OCI-LY7 (cell line): Measurements from ENCODE around the gene PAXX. TPM values are rescaled to one million over a fixed set of nuclear protein-coding genes. Genes with fewer than 3 reads are reported as not detected.

ENCODE experiments used
- BruUV-seq: library from RNA; stranded (reverse); fragments of 400-500 nt; replicated peaks from 2 replicates; lab custom pipeline; 2021; lab: Mats Ljungman, UMichigan
- CTCF ChIA-PET: fragments of 300-600 bp; sonication (Branson Sonifier 250); formaldehyde crosslinking; loops from one replicate; lab custom pipeline; 2022; ENCODE audit warnings: antibody characterized with exemption; ENCODE audit not compliant: unreplicated experiment; lab: Charles Lee
- POLR2A ChIA-PET: fragments of 300-600 bp; sonication (Branson Sonifier 250); formaldehyde crosslinking; loops from one replicate; lab custom pipeline; 2022; ENCODE audit warnings: antibody characterized with exemption; lab: Charles Lee
- DNase-seq: peaks from one replicate; pipeline ENCODE4 v3.0.0-alpha.2; 2015; ENCODE audit warnings: low spot score
- H2AFZ ChIP-seq: fragments of 200-600 bp; sonication (generic), shearing (Covaris generic); 2 replicates; pipeline ENCODE4 v1.6.1; 2014; ENCODE audit warnings: mild to moderate bottlenecking, antibody characterized with exemption, low read length, moderate library complexity
- H3K27ac ChIP-seq: fragments of 200-600 bp; sonication (generic); 2 replicates; pipeline ENCODE4 v1.5.1; 2014; ENCODE audit warnings: mixed run types, low read depth, mild to moderate bottlenecking, moderate library complexity, low read length, inconsistent platforms; ENCODE audit not compliant: poor library complexity, severe bottlenecking
- H3K36me3 ChIP-seq: fragments of 200-600 bp; sonication (generic); 2 replicates; pipeline ENCODE4 v1.6.1; 2014; ENCODE audit warnings: mild to moderate bottlenecking, antibody characterized with exemption, low read length, moderate library complexity, mixed read lengths; ENCODE audit not compliant: insufficient read depth
- H3K4me1 ChIP-seq: fragments of 200-600 bp; sonication (generic); 2 replicates; pipeline ENCODE4 v1.5.1; 2014; ENCODE audit warnings: mild to moderate bottlenecking, low read length; ENCODE audit not compliant: insufficient read depth, poor library complexity, severe bottlenecking
- H3K4me2 ChIP-seq: fragments of 200-600 bp; sonication (generic); 2 replicates; pipeline ENCODE4 v1.6.1; 2014; ENCODE audit warnings: mild to moderate bottlenecking, low read length
- H3K4me3 ChIP-seq: fragments of 200-600 bp; sonication (generic); 2 replicates; pipeline ENCODE4 v1.5.1; 2014; ENCODE audit warnings: mild to moderate bottlenecking, low read depth, low read length; ENCODE audit not compliant: poor library complexity, severe bottlenecking
- H3K79me2 ChIP-seq: fragments of 200-600 bp; sonication (generic); 2 replicates; pipeline ENCODE4 v1.6.1; 2016; ENCODE audit warnings: low read depth, mild to moderate bottlenecking, low read length, moderate library complexity, mixed read lengths; ENCODE audit not compliant: insufficient read depth
- H3K9me2 ChIP-seq: fragments of 200-600 bp; sonication (generic); 2 replicates; pipeline ENCODE4 v1.6.1; 2016; ENCODE audit warnings: mild to moderate bottlenecking, low read length, mixed read lengths; ENCODE audit not compliant: insufficient read depth
- H3K9me3 ChIP-seq: fragments of 200-600 bp; sonication (generic); 2 replicates; pipeline ENCODE4 v1.6.1; 2014; ENCODE audit warnings: mild to moderate bottlenecking, mixed run types, low read length, mixed read lengths
- H4K20me1 ChIP-seq: fragments of 200-600 bp; sonication (generic); 2 replicates; pipeline ENCODE4 v1.6.1; 2014; ENCODE audit warnings: mild to moderate bottlenecking, antibody characterized with exemption, low read length, moderate library complexity, mixed read lengths; ENCODE audit not compliant: insufficient read depth
- EZH2phosphoT487 ChIP-seq: fragments of 200-600 bp; sonication (generic); IDR thresholded peaks from 2 replicates; pipeline ENCODE4 v1.6.1; 2018; ENCODE audit warnings: low read depth, borderline replicate concordance, mild to moderate bottlenecking, mixed run types, antibody characterized with exemption, low read length, moderate library complexity, mixed read lengths
- intact Hi-C: fragments of 100-400 bp; cut with micrococcal nuclease; formaldehyde crosslinking; loops from one replicate; pipeline ENCODE4 v1.10.0; 2022; ENCODE audit not compliant: unreplicated experiment
- total RNA-seq, 2 experiments: library from RNA; depleted of rRNA in 1 of 2; stranded (reverse); fragments of >200 nt in 1 of 2; shearing (Covaris generic) in 1 of 2; gene quantifications; 2 replicates each; pipeline ENCODE4 v1.2.3, GENCODE V29; 2014 to 2022
- TF ChIP-seq, protein P1 (sequence below): fragments of 200-600 bp; sonication (generic); conservative IDR thresholded peaks from 2 replicates; pipeline ENCODE4 v1.5.1; 2014; ENCODE audit warnings: mild to moderate bottlenecking, antibody characterized with exemption, low read length, moderate library complexity, mixed read lengths

The PAXX gene
- total RNA-seq, 2 experiments from 2014 or later = 45.7 to 63.5 TPM

DNA sequence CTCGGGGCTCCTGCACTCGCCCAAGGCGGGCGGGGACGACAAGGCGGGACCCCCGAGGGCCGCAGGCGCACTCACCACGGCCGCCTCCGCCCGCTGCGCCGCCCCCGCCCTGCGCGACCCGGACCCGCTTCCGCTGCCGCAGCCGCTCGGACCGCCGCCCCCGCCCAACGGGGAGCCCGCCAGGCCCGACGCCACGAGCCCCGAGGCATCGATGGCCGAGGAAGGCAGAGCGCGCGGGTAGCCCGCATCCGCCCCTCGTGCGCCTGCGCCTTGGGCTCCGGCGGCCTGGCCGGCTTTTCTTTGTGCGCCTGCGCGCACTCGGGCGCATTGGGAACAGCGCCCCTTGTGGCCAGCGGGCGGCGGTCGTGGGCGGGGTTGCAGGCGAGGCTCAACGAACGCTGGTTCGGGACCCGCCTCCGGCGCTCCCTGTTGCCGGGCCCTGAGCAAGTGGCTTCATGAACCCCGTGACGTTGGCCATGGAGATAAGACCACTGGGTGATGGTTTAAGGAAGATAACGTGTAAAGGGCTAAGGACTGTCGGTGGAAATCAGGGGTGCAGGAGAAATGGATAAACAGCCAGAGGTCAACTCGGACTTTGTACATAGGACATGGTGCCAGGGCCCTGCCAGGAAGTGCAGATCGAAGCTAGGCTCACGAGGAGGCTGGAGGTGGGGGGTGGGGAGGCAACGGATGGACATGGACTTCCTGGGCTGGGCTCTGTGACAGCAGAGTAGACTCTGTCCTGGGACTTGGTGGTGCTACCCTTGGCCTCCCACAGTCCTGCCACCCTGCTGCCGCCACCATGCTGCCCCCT, 47.5 kb upstream of the PAXX start, which contains the start of the genes C8G and FBXW5:
Gene C8G (plus strand): TSS at position 725 of the 814 bp plus-strand sequence. CDS start 78 bp downstream, at position 803.
Gene FBXW5 (minus strand): TSS at position 220 of the 814 bp plus-strand sequence. CDS start 655 bp downstream, outside the sequence.
- Histone ChIP-seq H3K4me3 (peak within 1 kb of the TSS; percentile 82), H3K4me2 (peak within 1 kb of the TSS; percentile 87), H3K36me3 (peaks cover 35% of the 10 kb centered on the region), H3K9me3 (no peaks in the 10 kb centered on the region), H3K4me1 (peaks cover 29% of the 10 kb centered on the region), H3K79me2 (peaks cover 10% of the 10 kb centered on the region; the same call in 1 of the 2 replicates), H2AFZ (peak within 1 kb of the TSS; percentile 45; the same call in 1 of the 2 replicates), H3K27ac (peak within 1 kb of the TSS; percentile 40), H4K20me1 (no peaks in the 10 kb centered on the region), H3K9me2 (no peaks in the 10 kb centered on the region)
- intact Hi-C loops = loop anchor here (1.0 to 2.0 kb wide), 3 partner anchors 48 to 154 kb away; partner anchors contain the start of genes PAXX and TRAF2
- ChIA-PET CTCF (interaction anchor here (0.6 kb wide), 1 partner anchor 90 kb away, joined by 3 read pairs; no protein-coding TSS in a partner anchor), POLR2A (no interaction called here)
- TF ChIP-seq, protein P1, sequence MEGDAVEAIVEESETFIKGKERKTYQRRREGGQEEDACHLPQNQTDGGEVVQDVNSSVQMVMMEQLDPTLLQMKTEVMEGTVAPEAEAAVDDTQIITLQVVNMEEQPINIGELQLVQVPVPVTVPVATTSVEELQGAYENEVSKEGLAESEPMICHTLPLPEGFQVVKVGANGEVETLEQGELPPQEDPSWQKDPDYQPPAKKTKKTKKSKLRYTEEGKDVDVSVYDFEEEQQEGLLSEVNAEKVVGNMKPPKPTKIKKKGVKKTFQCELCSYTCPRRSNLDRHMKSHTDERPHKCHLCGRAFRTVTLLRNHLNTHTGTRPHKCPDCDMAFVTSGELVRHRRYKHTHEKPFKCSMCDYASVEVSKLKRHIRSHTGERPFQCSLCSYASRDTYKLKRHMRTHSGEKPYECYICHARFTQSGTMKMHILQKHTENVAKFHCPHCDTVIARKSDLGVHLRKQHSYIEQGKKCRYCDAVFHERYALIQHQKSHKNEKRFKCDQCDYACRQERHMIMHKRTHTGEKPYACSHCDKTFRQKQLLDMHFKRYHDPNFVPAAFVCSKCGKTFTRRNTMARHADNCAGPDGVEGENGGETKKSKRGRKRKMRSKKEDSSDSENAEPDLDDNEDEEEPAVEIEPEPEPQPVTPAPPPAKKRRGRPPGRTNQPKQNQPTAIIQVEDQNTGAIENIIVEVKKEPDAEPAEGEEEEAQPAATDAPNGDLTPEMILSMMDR = peak; percentile 86
- TF ChIP-seq EZH2phosphoT487 = no peak
- BruUV-seq = no TSS peak
- peak; percentile 98 for DNase-seq

DNA sequence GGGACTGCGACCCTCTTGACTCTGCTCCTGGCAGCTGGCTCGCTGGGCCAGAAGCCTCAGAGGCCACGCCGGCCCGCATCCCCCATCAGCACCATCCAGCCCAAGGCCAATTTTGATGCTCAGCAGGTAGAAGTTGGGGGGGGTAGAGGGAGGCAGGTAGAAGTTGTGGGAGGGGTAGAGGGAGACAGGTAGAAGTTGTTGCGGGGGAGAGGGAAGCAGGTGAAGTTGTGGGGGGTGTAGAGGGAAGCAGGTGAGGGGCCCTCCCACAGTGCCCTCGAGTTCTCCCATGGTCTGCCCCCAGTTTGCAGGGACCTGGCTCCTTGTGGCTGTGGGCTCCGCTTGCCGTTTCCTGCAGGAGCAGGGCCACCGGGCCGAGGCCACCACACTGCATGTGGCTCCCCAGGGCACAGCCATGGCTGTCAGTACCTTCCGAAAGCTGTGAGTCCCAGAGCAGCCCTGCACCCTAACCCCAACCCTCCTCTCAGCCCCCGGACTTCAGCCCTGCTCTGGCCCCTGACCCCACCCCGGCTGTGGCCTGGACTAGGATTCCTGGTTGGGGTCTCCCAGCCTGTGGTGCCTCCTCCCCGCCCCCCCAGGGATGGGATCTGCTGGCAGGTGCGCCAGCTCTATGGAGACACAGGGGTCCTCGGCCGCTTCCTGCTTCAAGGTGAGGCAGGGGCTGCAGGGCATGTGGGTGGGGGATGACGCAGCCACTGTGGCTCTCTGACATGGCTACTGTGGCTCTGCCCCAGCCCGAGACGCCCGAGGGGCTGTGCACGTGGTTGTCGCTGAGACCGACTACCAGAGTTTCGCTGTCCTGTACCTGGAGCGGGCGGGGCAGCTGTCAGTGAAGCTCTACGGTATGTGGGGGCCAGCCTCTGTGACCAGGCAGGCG, 46.6 kb upstream of the PAXX start:
- no peak overlapping the region for H3K4me3 ChIP-seq
- intact Hi-C loops = loop anchor here (2.0 kb wide), 2 partner anchors 47 to 59 kb away; partner anchors contain the start of genes PAXX and TRAF2
- H3K36me3 ChIP-seq = peaks cover 26% of the 10 kb centered on the region
- H3K27ac ChIP-seq = no peak overlapping the region
- H3K9me2 ChIP-seq = no peaks in the 10 kb centered on the region
- H2AFZ ChIP-seq = no peak overlapping the region
- TF ChIP-seq, protein P1 = no peak
- TF ChIP-seq EZH2phosphoT487 = no peak
- peak overlapping the region; percentile 41; the same call in 1 of the 2 replicates for H3K4me2 ChIP-seq
- ChIA-PET POLR2A (interaction anchor here (0.5 kb wide), 1 partner anchor 125 kb away, joined by 4 read pairs; no protein-coding TSS in a partner anchor), CTCF (no interaction called here)
- H3K9me3 ChIP-seq = no peaks in the 10 kb centered on the region
- H4K20me1 ChIP-seq = no peaks in the 10 kb centered on the region
- peaks cover 10% of the 10 kb centered on the region; the same call in 1 of the 2 replicates for H3K79me2 ChIP-seq
- no peak for DNase-seq
- BruUV-seq = no TSS peak
- peaks cover 34% of the 10 kb centered on the region for H3K4me1 ChIP-seq
